Thyroid gland (tissue), 4 donors: Measurements from ENCODE around the gene CACNA1B. TPM values are rescaled to one million over a fixed set of nuclear protein-coding genes. Genes with fewer than 3 reads are reported as not detected.

ENCODE experiments used
- DNase-seq, 2 donors: peaks; one replicate each; pipeline ENCODE4 v3.0.0-alpha.2; 2019
- H3K27ac ChIP-seq, 3 donors: fragments of 200-600 bp; sonication (generic); 1 replicate in 2 of 3; 2 replicates in 1 of 3; pipeline ENCODE4 v1.5.1; 2016 to 2019; ENCODE audit warnings: mild to moderate bottlenecking in 1 of 3, moderate library complexity in 1 of 3
- H3K27me3 ChIP-seq: fragments of 200-600 bp; sonication (generic); one replicate; pipeline ENCODE4 v1.5.1; 2019
- H3K36me3 ChIP-seq, 2 donors: fragments of 200-600 bp; sonication (generic); one replicate each; pipeline ENCODE4 v1.5.1; 2016 to 2019
- H3K4me1 ChIP-seq, 2 donors: fragments of 200-600 bp; sonication (generic); one replicate each; pipeline ENCODE4 v1.5.1; 2017 to 2019
- H3K4me3 ChIP-seq, 3 donors: fragments of 200-600 bp; sonication (generic); replicated peaks in 1 of 3; 1 replicate in 2 of 3; 2 replicates in 1 of 3; pipeline ENCODE4 v1.5.1; 2016; ENCODE audit warnings: mild to moderate bottlenecking in 1 of 3
- H3K9me3 ChIP-seq: fragments of 200-600 bp; sonication (generic); one replicate; pipeline ENCODE4 v1.5.1; 2017
- POLR2A ChIP-seq, 2 donors: fragments of 450-650 bp; IDR thresholded peaks; one replicate each; pipeline ENCODE4 v1.6.1; 2017; ENCODE audit warnings: antibody characterized with exemption in 2 of 2, mild to moderate bottlenecking in 2 of 2, moderate library complexity in 1 of 2
- WGBS, 2 donors: methylation state at CpG; one replicate each; pipeline ENCODE4 v1.1.5; 2017; 5-methylcytosine and 5-hydroxymethylcytosine counted together
- intact Hi-C: fragments of 100-400 bp; cut with DNase I; formaldehyde crosslinking; loops from one replicate; pipeline ENCODE4 v1.15.1; 2023
- total RNA-seq, 4 donors: library from RNA; depleted of rRNA; stranded (reverse); fragments of >200 nt; gene quantifications; one replicate each; pipeline ENCODE4 v1.2.3, GENCODE V29; 2016
- TF ChIP-seq, protein P1 (sequence below), 6 experiments: fragments of 200-600 bp in 3 of 6; fragments of 450-650 bp in 3 of 6; sonication (generic) in 3 of 6; IDR thresholded peaks; one replicate each; pipeline ENCODE4 v1.5.1; 2016 to 2019; ENCODE audit warnings: antibody characterized with exemption in 6 of 6, mild to moderate bottlenecking in 2 of 6, inconsistent platforms in 1 of 6, moderate library complexity in 1 of 6

Gene CACNA1B
- total RNA-seq, 4 donors from 2014 or later: 0.13 to 0.68 (median 0.35) TPM

GRCh38 chr9:138119202-138120027 is 241.8 kb downstream of the CACNA1B start:
- H3K36me3 ChIP-seq: no peaks in the 10 kb centered on the region
- H3K27me3 ChIP-seq: no peaks in the 10 kb centered on the region
- no peak for DNase-seq
- TF ChIP-seq, protein P1, sequence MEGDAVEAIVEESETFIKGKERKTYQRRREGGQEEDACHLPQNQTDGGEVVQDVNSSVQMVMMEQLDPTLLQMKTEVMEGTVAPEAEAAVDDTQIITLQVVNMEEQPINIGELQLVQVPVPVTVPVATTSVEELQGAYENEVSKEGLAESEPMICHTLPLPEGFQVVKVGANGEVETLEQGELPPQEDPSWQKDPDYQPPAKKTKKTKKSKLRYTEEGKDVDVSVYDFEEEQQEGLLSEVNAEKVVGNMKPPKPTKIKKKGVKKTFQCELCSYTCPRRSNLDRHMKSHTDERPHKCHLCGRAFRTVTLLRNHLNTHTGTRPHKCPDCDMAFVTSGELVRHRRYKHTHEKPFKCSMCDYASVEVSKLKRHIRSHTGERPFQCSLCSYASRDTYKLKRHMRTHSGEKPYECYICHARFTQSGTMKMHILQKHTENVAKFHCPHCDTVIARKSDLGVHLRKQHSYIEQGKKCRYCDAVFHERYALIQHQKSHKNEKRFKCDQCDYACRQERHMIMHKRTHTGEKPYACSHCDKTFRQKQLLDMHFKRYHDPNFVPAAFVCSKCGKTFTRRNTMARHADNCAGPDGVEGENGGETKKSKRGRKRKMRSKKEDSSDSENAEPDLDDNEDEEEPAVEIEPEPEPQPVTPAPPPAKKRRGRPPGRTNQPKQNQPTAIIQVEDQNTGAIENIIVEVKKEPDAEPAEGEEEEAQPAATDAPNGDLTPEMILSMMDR (IDR thresholded peaks at IDR 0.05): no peak
- TF ChIP-seq POLR2A (IDR thresholded peaks at IDR 0.05): no peak
- intact Hi-C loops: no loop called here
- H3K9me3 ChIP-seq: no peaks in the 10 kb centered on the region
- no peak overlapping the region for H3K4me3 ChIP-seq
- H3K27ac ChIP-seq: no peak overlapping the region
- no peaks in the 10 kb centered on the region for H3K4me1 ChIP-seq
- WGBS, 2 donors: 86 to 92% methylated on average over 23 to 25 of the region's 25 CpGs

DNA sequence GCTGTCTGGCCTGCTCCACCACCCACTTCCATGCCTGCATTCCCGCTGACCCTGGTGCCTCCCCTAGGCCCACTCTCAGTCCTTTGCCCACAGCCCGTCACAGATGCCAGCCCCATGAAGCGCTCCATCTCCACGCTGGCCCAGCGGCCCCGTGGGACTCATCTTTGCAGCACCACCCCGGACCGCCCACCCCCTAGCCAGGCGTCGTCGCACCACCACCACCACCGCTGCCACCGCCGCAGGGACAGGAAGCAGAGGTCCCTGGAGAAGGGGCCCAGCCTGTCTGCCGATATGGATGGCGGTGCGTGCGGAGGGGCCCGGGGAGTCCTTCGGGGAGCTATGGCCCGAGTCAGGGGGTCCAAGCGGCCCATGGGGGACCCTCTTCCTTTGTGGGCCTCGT is 242.5 kb downstream of the CACNA1B start:
- intact Hi-C loops: no loop called here
- TF ChIP-seq POLR2A (IDR thresholded peaks at IDR 0.05): no peak
- TF ChIP-seq, protein P1 (IDR thresholded peaks at IDR 0.05): no peak
- no peak overlapping the region for H3K4me3 ChIP-seq
- WGBS, 2 donors: 96 to 97% methylated on average over 14 to 21 of the region's 23 CpGs
- H3K27ac ChIP-seq: no peak overlapping the region
- H3K27me3 ChIP-seq: no peaks in the 10 kb centered on the region
- H3K36me3 ChIP-seq: no peaks in the 10 kb centered on the region
- H3K9me3 ChIP-seq: no peaks in the 10 kb centered on the region
- no peaks in the 10 kb centered on the region for H3K4me1 ChIP-seq
- no peak for DNase-seq

DNA sequence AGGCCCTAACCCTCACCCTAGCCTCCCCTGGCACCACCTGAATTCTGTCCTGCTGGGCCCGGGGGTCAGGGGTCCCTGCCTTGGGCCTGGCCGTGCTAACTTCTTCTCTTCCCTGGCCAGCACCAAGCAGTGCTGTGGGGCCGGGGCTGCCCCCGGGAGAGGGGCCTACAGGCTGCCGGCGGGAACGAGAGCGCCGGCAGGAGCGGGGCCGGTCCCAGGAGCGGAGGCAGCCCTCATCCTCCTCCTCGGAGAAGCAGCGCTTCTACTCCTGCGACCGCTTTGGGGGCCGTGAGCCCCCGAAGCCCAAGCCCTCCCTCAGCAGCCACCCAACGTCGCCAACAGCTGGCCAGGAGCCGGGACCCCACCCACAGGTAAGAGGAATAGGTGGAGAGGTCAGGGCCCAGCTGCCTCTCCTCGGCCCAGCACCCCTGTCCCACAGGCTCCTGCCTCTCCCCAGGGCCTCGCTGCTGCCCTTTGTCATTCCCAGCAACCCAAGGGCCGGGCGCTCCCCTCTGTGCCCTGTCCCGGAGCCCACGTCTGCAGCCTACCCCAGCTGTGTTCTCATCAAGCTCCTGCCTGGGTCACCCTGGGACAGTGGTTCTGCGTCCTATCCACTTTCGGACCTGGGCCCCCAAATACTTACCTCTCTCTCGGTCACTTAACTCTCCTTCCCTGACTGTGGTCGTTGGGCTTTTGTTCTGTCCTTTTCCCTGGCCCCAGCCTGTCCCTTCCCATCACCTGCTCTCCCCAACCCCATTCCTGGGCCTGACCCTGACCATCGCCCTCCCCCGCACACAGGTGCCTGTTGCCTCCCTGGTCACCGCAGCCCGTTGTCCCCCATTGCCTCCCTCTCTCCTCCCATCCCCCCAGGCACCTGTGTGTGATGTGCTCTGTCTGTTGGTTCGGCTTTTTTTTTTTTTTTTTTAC is 243.2 kb downstream of the CACNA1B start:
- TF ChIP-seq, protein P1 (IDR thresholded peaks at IDR 0.05): no peak
- no peak for TF ChIP-seq POLR2A (IDR thresholded peaks at IDR 0.05)
- Histone ChIP-seq H3K9me3 (no peaks in the 10 kb centered on the region), H3K4me3 (no peak overlapping the region), H3K36me3 (no peaks in the 10 kb centered on the region), H3K27me3 (no peaks in the 10 kb centered on the region), H3K27ac (no peak overlapping the region), H3K4me1 (no peaks in the 10 kb centered on the region)
- intact Hi-C loops: no loop called here
- 91 to 93% methylated on average over 34 of the region's 36 CpGs for WGBS, 2 donors
- no peak for DNase-seq

- no peaks in the 10 kb centered on the region for H3K27me3 ChIP-seq
These were observed 244.0 kb downstream of the CACNA1B start for GRCh38 chr9:138121438-138122050.

More at GRCh38 chr9:138121438-138122050, 244.0 kb downstream of the CACNA1B start:
- intact Hi-C loops: no loop called here
- DNase-seq: no peak
- WGBS, 2 donors: 92 to 95% methylated on average over 32 of the region's 32 CpGs
- no peak overlapping the region for H3K27ac ChIP-seq
- no peak overlapping the region for H3K4me3 ChIP-seq
- TF ChIP-seq, protein P1 (IDR thresholded peaks at IDR 0.05): no peak
- no peak for TF ChIP-seq POLR2A (IDR thresholded peaks at IDR 0.05)
- no peaks in the 10 kb centered on the region for H3K9me3 ChIP-seq
- no peaks in the 10 kb centered on the region for H3K36me3 ChIP-seq
- H3K4me1 ChIP-seq: no peaks in the 10 kb centered on the region
